Common myeloid progenitor, CD34-positive (primary cell): ENCODE measurements around the gene KRTAP4-6.
"Not testable (repeated sequence)": the region's sequence is repeated elsewhere in the genome, so short reads cannot be mapped to it uniquely, and the experiment has no call there.

Experiments
- CTCF ChIA-PET: fragments of 350-600 bp; sonication (Branson Sonifier 250); formaldehyde crosslinking; loops from one replicate; lab custom pipeline; 2021; ENCODE audit warnings: antibody characterized with exemption; lab: Charles Lee
- POLR2A ChIA-PET: fragments of 350-600 bp; sonication (Branson Sonifier 250); formaldehyde crosslinking; loops from one replicate; lab custom pipeline; 2021; ENCODE audit warnings: antibody characterized with exemption; lab: Charles Lee
- DNase-seq, 3 donors: peaks; one replicate each; pipeline versions ENCODE4 v3.0.0 to v3.0.0-alpha.2; 2013
- H3K27ac ChIP-seq, 2 experiments: 1 replicate in 1 of 2; 2 replicates in 1 of 2; pipeline ENCODE4 v1.7.0; 2013; ENCODE audit warnings: inconsistent platforms in 2 of 2, low read length in 2 of 2, mild to moderate bottlenecking in 2 of 2, low read depth in 1 of 2, moderate library complexity in 1 of 2; ENCODE audit not compliant: severe bottlenecking in 2 of 2, insufficient read depth in 1 of 2, poor library complexity in 1 of 2
- H3K27me3 ChIP-seq, 5 experiments: replicated peaks in 2 of 5; 1 replicate in 3 of 5; 2 replicates in 2 of 5; pipeline versions ENCODE4 v1.6.1 to v1.7.0; 2013; ENCODE audit warnings: low read length in 4 of 5, mild to moderate bottlenecking in 2 of 5, moderate library complexity in 2 of 5, inconsistent platforms in 1 of 5; ENCODE audit not compliant: insufficient read depth in 5 of 5, control insufficient read depth in 4 of 5
- H3K36me3 ChIP-seq, 4 experiments: 1 replicate in 2 of 4; 2 replicates in 2 of 4; pipeline versions ENCODE4 v1.6.1 to v1.7.0; 2013; ENCODE audit warnings: low read length in 3 of 4, control low read depth in 1 of 4, mild to moderate bottlenecking in 1 of 4; ENCODE audit not compliant: control insufficient read depth in 4 of 4, insufficient read depth in 4 of 4
- H3K4me1 ChIP-seq, 4 experiments: 1 replicate in 3 of 4; 2 replicates in 1 of 4; pipeline versions ENCODE4 v1.6.1 to v1.7.1; 2013; ENCODE audit warnings: low read length in 3 of 4, mild to moderate bottlenecking in 3 of 4, control low read depth in 1 of 4, inconsistent platforms in 1 of 4, moderate library complexity in 1 of 4; ENCODE audit not compliant: control insufficient read depth in 4 of 4, insufficient read depth in 4 of 4; ENCODE audit errors: control extremely low read depth in 1 of 4
- H3K4me3 ChIP-seq, 7 experiments: 1 replicate in 4 of 7; 2 replicates in 3 of 7; pipeline versions ENCODE4 v1.5.1 to v1.7.0; 2013; ENCODE audit warnings: mild to moderate bottlenecking in 7 of 7, low read length in 6 of 7, moderate library complexity in 6 of 7, inconsistent platforms in 2 of 7, low read depth in 2 of 7, control low read depth in 1 of 7; ENCODE audit not compliant: insufficient read depth in 4 of 7, control insufficient read depth in 1 of 7; ENCODE audit errors: extremely low read depth in 1 of 7
- H3K9me3 ChIP-seq, 5 experiments: 1 replicate in 4 of 5; 2 replicates in 1 of 5; pipeline versions ENCODE4 v1.6.1 to v1.7.1; 2013; ENCODE audit warnings: low read length in 4 of 5, mild to moderate bottlenecking in 2 of 5, inconsistent platforms in 1 of 5, low read depth in 1 of 5, moderate library complexity in 1 of 5; ENCODE audit not compliant: control insufficient read depth in 4 of 5, insufficient read depth in 2 of 5; ENCODE audit errors: control extremely low read depth in 1 of 5
- WGBS: methylation state at CpG from one replicate; pipeline ENCODE4 v1.1.5; 2013; ENCODE audit not compliant: insufficient coverage; 5-methylcytosine and 5-hydroxymethylcytosine counted together

The KRTAP4-6 gene

GRCh38 chr17:41147531-41148204 lies 7.3 kb upstream of the KRTAP4-6 start:
- CTCF ChIA-PET: no interaction called here
- H3K4me3 ChIP-seq: no peak overlapping the region
- peaks cover 0 to 12% (median 4%) of the 10 kb centered on the region in 5 experiments for H3K9me3 ChIP-seq
- H3K27me3 ChIP-seq: peaks cover 0 to 3% (median 0%) of the 10 kb centered on the region in 5 experiments
- no peak overlapping the region for H3K27ac ChIP-seq
- POLR2A ChIA-PET: no interaction called here
- no peak for DNase-seq
- no peaks in the 10 kb centered on the region for H3K4me1 ChIP-seq
- no peaks in the 10 kb centered on the region for H3K36me3 ChIP-seq
- 100% methylated on average over 2 of the region's 2 CpGs for WGBS

GRCh38 chr17:41145261-41145660 lies 4.9 kb upstream of the KRTAP4-6 start:
- WGBS: no CpG with 5 or more reads among the region's 2 CpGs
- Histone ChIP-seq H3K4me3 (no peak overlapping the region), H3K9me3 (peaks cover 1 to 26% (median 4%) of the 10 kb centered on the region in 5 experiments), H3K36me3 (no peaks in the 10 kb centered on the region), H3K27ac (no peak overlapping the region), H3K4me1 (no peaks in the 10 kb centered on the region), H3K27me3 (peaks cover 0 to 2% (median 0%) of the 10 kb centered on the region in 5 experiments)
- CTCF ChIA-PET: no interaction called here
- no peak for DNase-seq
- POLR2A ChIA-PET: no interaction called here

GRCh38 chr17:41144846-41145245 lies 4.5 kb upstream of the KRTAP4-6 start:
- Histone ChIP-seq H3K4me3 (no peak overlapping the region), H3K27me3 (no peaks in the 10 kb centered on the region), H3K4me1 (no peaks in the 10 kb centered on the region), H3K27ac (no peak overlapping the region), H3K9me3 (peaks cover 4 to 31% (median 5%) of the 10 kb centered on the region in 5 experiments), H3K36me3 (no peaks in the 10 kb centered on the region)
- POLR2A ChIA-PET: no interaction called here
- no peak for DNase-seq
- no CpG with 5 or more reads among the region's 1 CpG for WGBS
- CTCF ChIA-PET: no interaction called here

- Histone ChIP-seq H3K27ac (no peak overlapping the region), H3K27me3 (no peaks in the 10 kb centered on the region), H3K9me3 (peaks cover 4 to 41% (median 11%) of the 10 kb centered on the region in 5 experiments), H3K4me1 (no peaks in the 10 kb centered on the region), H3K36me3 (no peaks in the 10 kb centered on the region), H3K4me3 (no peak overlapping the region)
- ChIA-PET CTCF (interaction anchor here (0.9 kb wide), 1 partner anchor 9 kb away, joined by 3 read pairs; no protein-coding TSS in a partner anchor), POLR2A (no interaction called here)
- DNase-seq: no peak
Measured at GRCh38 chr17:41141361-41141760, 1.0 kb upstream of the KRTAP4-6 start.

- POLR2A ChIA-PET, CTCF ChIA-PET: not testable (repeated sequence)
Measured at GRCh38 chr17:41139865-41140264, 479 bp downstream of the KRTAP4-6 start.

GRCh38 chr17:41133880-41134735 lies 6.2 kb downstream of the KRTAP4-6 start:
- peak in 2 of 3 donors; percentile 26 to 30 for DNase-seq
- ChIA-PET POLR2A (no interaction called here), CTCF (no interaction called here)
- Histone ChIP-seq H3K36me3 (no peaks in the 10 kb centered on the region), H3K27me3 (no peaks in the 10 kb centered on the region), H3K4me3 (no peak overlapping the region), H3K27ac (no peak overlapping the region), H3K4me1 (peaks cover 0 to 4% (median 0%) of the 10 kb centered on the region in 4 experiments), H3K9me3 (peaks cover 0 to 8% (median 3%) of the 10 kb centered on the region in 5 experiments)
- WGBS: no CpG with 5 or more reads among the region's 2 CpGs

More at GRCh38 chr17:41139865-41140264, 479 bp downstream of the KRTAP4-6 start:
- not testable (repeated sequence) for H3K36me3 ChIP-seq, H3K4me1 ChIP-seq, H3K27me3 ChIP-seq, H3K4me3 ChIP-seq, H3K27ac ChIP-seq, DNase-seq
- peaks cover 4 to 41% (median 11%) of the 10 kb centered on the region in 5 experiments for H3K9me3 ChIP-seq
- WGBS: 92% methylated on average over 12 of the region's 12 CpGs

- CTCF ChIA-PET: no interaction called here
- POLR2A ChIA-PET: no interaction called here
- Histone ChIP-seq H3K36me3 (no peaks in the 10 kb centered on the region), H3K4me3 (no peak overlapping the region), H3K27me3 (no peaks in the 10 kb centered on the region), H3K9me3 (no peaks in the 10 kb centered on the region), H3K4me1 (peaks cover 0 to 4% (median 0%) of the 10 kb centered on the region in 4 experiments), H3K27ac (no peak overlapping the region)
- WGBS: 100% methylated on average over 2 of the region's 3 CpGs
- peak in 1 of 3 donors; percentile 12 for DNase-seq
Measured at GRCh38 chr17:41131979-41132378, 8.4 kb downstream of the KRTAP4-6 start.
